ENCODE results near the gene PDLIM3.
"Not testable (repeated sequence)": the region's sequence is repeated elsewhere in the genome, so short reads cannot be mapped to it uniquely, and the experiment has no call there.

Gene PDLIM3

GRCh38 chr4:185559915-185560281, 24.6 kb upstream of the PDLIM3 start:
- no peak overlapping the region for H3K4me3 ChIP-seq (ENCODE audit: low read depth, low read length)
- TF ChIP-seq CTCF (IDR thresholded peaks at IDR 0.05; ENCODE audit: low read depth, low read length, missing control alignments), result no peak
- no peaks in the 10 kb centered on the region for H3K27me3 ChIP-seq (replicated peaks)
- no peaks in the 10 kb centered on the region for H3K36me3 ChIP-seq (replicated peaks)
- peak overlapping the region; percentile 41 for H3K27ac ChIP-seq
- in situ Hi-C loops (cut with HindIII; ENCODE audit: low pct_ligation_motif_present, low sequenced_read_pairs), result no loop called here
- DNase-seq, result peak; percentile 84

- H3K36me3 ChIP-seq (replicated peaks); DNase-seq; in situ Hi-C loops (cut with HindIII; ENCODE audit: low pct_ligation_motif_present, low sequenced_read_pairs); H3K27me3 ChIP-seq (replicated peaks); H3K4me3 ChIP-seq (ENCODE audit: low read depth, low read length): not testable (repeated sequence)
- peak overlapping the region; percentile 41 for H3K27ac ChIP-seq
Measured at GRCh38 chr4:185559251-185559914, 24.1 kb upstream of the PDLIM3 start.

- H3K4me3 ChIP-seq (ENCODE audit: low read depth, low read length), result no peak overlapping the region
- no peaks in the 10 kb centered on the region for H3K27me3 ChIP-seq (replicated peaks)
- no peaks in the 10 kb centered on the region for H3K36me3 ChIP-seq (replicated peaks)
- in situ Hi-C loops (cut with HindIII; ENCODE audit: low pct_ligation_motif_present, low sequenced_read_pairs), result no loop called here
- no peak overlapping the region for H3K27ac ChIP-seq
- no peak for TF ChIP-seq CTCF (IDR thresholded peaks at IDR 0.05; ENCODE audit: low read depth, low read length, missing control alignments)
- no peak for DNase-seq
Measured at GRCh38 chr4:185554365-185555126, 19.2 kb upstream of the PDLIM3 start.

- Histone ChIP-seq H3K27ac (no peak overlapping the region), H3K36me3 (replicated peaks) (no peaks in the 10 kb centered on the region), H3K4me3 (ENCODE audit: low read depth, low read length) (no peak overlapping the region), H3K27me3 (replicated peaks) (no peaks in the 10 kb centered on the region)
- no peak for TF ChIP-seq CTCF (IDR thresholded peaks at IDR 0.05; ENCODE audit: low read depth, low read length, missing control alignments)
- no peak for DNase-seq
- in situ Hi-C loops (cut with HindIII; ENCODE audit: low pct_ligation_motif_present, low sequenced_read_pairs), result no loop called here
Measured at GRCh38 chr4:185552254-185552653, 16.9 kb upstream of the PDLIM3 start.

GRCh38 chr4:185550933-185551332, 15.6 kb upstream of the PDLIM3 start:
- H3K4me3 ChIP-seq (ENCODE audit: low read depth, low read length), result no peak overlapping the region
- in situ Hi-C loops (cut with HindIII; ENCODE audit: low pct_ligation_motif_present, low sequenced_read_pairs), result no loop called here
- no peak for DNase-seq
- no peaks in the 10 kb centered on the region for H3K27me3 ChIP-seq (replicated peaks)
- no peak overlapping the region for H3K27ac ChIP-seq
- H3K36me3 ChIP-seq (replicated peaks), result no peaks in the 10 kb centered on the region
- no peak for TF ChIP-seq CTCF (IDR thresholded peaks at IDR 0.05; ENCODE audit: low read depth, low read length, missing control alignments)

GRCh38 chr4:185549095-185549639, 13.9 kb upstream of the PDLIM3 start:
- H3K4me3 ChIP-seq (ENCODE audit: low read depth, low read length), result no peak overlapping the region
- no peak for DNase-seq
- H3K27me3 ChIP-seq (replicated peaks), result no peaks in the 10 kb centered on the region
- in situ Hi-C loops (cut with HindIII; ENCODE audit: low pct_ligation_motif_present, low sequenced_read_pairs), result no loop called here
- no peak overlapping the region for H3K27ac ChIP-seq
- no peak for TF ChIP-seq CTCF (IDR thresholded peaks at IDR 0.05; ENCODE audit: low read depth, low read length, missing control alignments)
- H3K36me3 ChIP-seq (replicated peaks), result no peaks in the 10 kb centered on the region

Data from brain microvascular endothelial cell (primary cell).